HEK293T (cell line): Measurements from ENCODE around the gene ETFDH.

Experiments
- BHLHE40 ChIP-seq: fragments of 450-650 bp; IDR thresholded peaks from 2 replicates; pipeline ENCODE4 v1.6.1; 2016; ENCODE audit warnings: mild to moderate bottlenecking, moderate library complexity, borderline replicate concordance
- HDGF ChIP-seq: fragments of 450-650 bp; IDR thresholded peaks from 2 replicates; pipeline ENCODE4 v1.6.1; 2017; ENCODE audit warnings: antibody characterized with exemption, borderline replicate concordance
- L3MBTL2 ChIP-seq: fragments of 450-650 bp; conservative IDR thresholded peaks from 2 replicates; pipeline ENCODE4 v1.6.1; 2016; ENCODE audit warnings: mild to moderate bottlenecking
- SP1 ChIP-seq: fragments of 450-650 bp; IDR thresholded peaks from 2 replicates; pipeline ENCODE4 v1.6.1; 2017
- TARDBP ChIP-seq: fragments of 450-650 bp; IDR thresholded peaks from 2 replicates; pipeline ENCODE4 v1.6.1; 2016
- ZNF384 ChIP-seq: fragments of 450-650 bp; IDR thresholded peaks from 2 replicates; pipeline ENCODE4 v1.6.1; 2016

DNA sequence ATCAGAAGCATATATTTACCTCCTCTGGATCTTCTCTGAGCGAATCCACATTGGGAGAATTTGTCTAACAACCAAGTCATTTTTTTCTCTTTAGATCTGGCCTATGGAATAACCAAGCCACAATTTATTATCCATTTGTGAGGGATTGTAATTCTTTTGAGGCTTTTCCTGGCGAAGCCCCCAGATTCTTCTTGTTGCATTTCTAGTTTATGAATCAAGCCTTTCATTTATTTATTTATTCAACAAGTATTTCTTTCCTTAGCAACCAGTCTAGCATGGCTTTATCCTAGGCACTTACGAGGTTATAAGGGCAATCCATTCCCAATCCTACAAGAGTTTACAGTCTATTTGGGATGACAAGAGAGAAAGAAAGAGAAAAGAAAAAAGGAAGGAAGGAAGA, 78.3 kb downstream of the ETFDH start:
- no peak for TF ChIP-seq TARDBP
- no peak for TF ChIP-seq HDGF
- TF ChIP-seq BHLHE40, result no peak
- TF ChIP-seq SP1, result no peak
- TF ChIP-seq L3MBTL2, result no peak
- TF ChIP-seq ZNF384, result no peak
